PC-3 (cell line): ENCODE measurements around the gene DNAAF5.

ENCODE experiments used
- EZH2 ChIP-seq: fragments of 300-600 bp; sonication (generic); IDR thresholded peaks from one replicate; pipeline ENCODE4 v1.6.1; 2017; ENCODE audit warnings: antibody characterized with exemption, mild to moderate bottlenecking, low read length; ENCODE audit not compliant: unreplicated experiment
- EZH2phosphoT487 ChIP-seq: fragments of 300-600 bp; sonication (generic); IDR thresholded peaks from 2 replicates; pipeline ENCODE4 v1.6.1; 2018; ENCODE audit warnings: mild to moderate bottlenecking, antibody characterized with exemption, low read length, borderline replicate concordance
- TF ChIP-seq, protein P1 (sequence below): fragments of 300-600 bp; sonication (generic); conservative IDR thresholded peaks from 2 replicates; pipeline ENCODE4 v1.5.1; 2017; ENCODE audit warnings: antibody characterized with exemption, low read depth, mild to moderate bottlenecking, low read length

GRCh38 chr7:730501-731439 lies 4.3 kb downstream of the DNAAF5 start:
- TF ChIP-seq, protein P1, sequence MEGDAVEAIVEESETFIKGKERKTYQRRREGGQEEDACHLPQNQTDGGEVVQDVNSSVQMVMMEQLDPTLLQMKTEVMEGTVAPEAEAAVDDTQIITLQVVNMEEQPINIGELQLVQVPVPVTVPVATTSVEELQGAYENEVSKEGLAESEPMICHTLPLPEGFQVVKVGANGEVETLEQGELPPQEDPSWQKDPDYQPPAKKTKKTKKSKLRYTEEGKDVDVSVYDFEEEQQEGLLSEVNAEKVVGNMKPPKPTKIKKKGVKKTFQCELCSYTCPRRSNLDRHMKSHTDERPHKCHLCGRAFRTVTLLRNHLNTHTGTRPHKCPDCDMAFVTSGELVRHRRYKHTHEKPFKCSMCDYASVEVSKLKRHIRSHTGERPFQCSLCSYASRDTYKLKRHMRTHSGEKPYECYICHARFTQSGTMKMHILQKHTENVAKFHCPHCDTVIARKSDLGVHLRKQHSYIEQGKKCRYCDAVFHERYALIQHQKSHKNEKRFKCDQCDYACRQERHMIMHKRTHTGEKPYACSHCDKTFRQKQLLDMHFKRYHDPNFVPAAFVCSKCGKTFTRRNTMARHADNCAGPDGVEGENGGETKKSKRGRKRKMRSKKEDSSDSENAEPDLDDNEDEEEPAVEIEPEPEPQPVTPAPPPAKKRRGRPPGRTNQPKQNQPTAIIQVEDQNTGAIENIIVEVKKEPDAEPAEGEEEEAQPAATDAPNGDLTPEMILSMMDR: no peak
- TF ChIP-seq EZH2 (no peak), EZH2phosphoT487 (no peak)
